IPS-NIHi11 (cell line): ENCODE results near the gene WWTR1.

ENCODE experiments used
- DNase-seq: peaks from one replicate; pipeline ENCODE4 v3.0.0; 2012; ENCODE audit warnings: mixed read lengths, low spot score

The WWTR1 gene

DNA sequence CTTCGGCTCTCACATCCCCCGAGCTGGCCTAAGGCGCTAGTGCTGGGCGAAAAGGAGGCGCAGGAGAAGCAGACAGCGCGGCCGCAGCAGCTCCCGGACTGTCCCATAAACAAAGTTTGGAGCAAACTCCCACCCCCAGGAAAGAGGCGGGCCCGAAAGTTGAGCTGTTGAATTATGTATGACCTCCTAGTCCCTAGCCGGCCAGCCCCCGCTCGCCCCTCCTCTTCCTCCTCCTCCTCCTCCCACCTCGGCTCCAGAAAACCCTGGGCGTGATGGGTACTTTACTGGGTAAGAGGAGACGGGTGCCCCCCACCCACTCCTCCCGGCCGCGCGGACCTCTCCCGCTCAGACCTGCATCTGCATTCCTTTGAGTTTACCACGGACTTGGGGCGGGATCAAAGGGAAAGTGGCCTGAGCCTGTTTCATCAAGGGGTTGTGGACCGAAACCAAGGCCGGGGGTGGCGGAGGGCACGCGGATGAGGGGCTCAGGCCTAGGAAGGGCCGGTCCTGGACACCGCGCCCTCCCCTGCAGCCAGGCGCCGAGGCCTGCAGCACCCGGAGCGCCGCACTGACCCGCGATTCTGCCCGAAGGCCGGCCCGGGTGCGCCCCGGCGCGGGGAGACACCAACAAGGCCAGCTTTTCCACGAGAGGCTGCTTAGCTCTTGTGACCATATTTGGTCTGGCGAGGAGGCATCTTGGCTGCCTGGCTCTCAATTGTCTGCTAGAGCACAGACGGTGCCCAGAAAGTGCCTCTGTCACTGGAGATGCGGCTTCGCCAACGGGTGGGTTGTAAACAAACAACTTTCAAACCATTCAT, at the start of gene WWTR1:
Gene WWTR1 (minus strand): TSS at position 100 of the 818 bp plus-strand sequence. CDS start 719 bp downstream, outside the sequence.
- DNase-seq, result peak; percentile 94

DNA sequence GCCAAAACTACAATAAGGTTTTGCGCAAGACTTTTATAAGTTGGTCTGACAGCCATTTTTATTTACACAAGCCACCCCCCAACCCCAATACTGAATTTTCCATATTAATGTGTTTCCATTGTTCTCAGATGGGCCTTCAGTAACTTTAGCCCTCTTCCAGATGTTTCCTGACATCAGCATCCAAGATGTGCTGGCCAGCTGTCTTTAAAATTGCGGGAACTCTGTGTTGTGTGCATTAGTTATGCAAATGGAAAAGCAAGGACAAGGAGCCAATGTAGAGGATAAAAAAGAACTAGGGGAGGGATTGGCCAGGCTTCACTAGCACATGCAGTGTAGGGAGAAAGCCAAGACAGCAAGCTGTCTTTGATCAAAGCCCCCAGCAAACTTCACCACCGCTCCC, 49.1 kb upstream of the WWTR1 start:
- DNase-seq, result peak; percentile 22

DNA sequence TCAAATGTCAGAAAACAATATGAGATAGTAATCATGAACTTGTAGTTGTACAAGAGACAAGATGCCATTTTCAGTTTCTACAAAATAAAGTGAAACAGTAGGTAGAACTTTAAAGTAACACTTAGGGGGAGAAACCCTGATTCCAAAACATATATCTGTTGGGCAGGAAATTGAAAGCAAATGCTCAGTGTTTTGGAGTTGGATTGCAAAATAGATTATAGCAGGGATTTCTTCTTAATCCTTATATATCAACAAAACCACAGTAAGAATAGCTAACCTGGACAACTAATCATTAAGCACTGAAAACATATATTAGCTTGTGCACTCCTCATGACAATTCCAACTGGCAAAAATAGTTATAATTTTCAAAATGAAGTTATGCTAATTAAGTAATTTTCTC, 47.6 kb upstream of the WWTR1 start:
- no peak for DNase-seq

DNA sequence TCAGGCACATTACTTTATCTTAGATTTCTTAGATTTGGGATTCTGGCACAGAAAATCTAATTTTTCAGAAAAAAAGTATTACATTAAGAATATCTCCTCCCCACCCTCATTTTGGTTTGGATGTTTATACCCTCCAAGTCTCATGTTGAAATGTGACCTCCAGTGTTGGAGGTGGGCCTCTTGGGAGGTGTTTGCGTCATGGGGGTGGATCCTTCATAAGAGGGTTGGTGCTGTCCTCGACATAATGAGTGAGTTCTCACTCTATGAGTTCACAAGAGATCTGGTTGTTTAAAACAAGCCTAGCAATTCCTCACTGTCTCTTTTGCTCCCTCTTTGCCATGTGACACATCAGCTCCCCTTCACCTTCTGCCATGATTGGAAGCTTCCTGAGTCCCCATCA, 45.6 kb upstream of the WWTR1 start:
- DNase-seq, result no peak

DNA sequence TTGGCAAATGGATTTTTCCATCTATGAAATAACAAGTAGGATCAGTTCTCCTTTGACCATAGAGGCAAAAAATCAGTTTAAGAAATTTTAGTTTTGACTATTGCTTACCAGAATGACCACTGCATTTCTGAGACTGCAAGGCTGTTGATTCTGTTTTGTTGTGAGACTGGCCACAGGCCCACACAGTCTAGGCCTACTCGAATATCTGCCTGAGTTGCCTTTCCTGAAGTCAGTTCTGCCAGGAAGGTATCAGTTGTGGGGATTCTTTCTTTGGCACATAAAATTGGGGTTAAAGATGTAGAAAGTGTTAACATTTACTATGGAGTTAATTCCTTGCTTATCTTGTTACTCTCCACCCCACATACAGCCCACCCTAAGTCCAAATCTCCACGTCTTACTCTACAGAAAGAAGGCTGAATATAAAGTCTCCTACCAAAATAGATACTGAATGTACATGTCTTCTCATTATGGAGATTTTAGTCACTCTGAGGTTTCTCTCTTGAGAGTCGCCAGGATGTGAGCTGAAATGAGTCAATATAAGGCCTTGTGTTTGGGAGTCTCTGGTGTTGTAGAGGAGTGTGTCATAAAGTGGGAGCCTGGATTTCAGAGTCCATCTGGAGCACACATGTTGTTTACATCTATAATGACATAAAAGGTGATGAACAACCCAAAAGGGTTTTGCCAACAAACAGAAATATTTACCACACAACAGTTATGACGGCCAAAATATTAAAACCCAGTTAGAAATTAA, 45.0 kb upstream of the WWTR1 start:
- DNase-seq, result no peak

DNA sequence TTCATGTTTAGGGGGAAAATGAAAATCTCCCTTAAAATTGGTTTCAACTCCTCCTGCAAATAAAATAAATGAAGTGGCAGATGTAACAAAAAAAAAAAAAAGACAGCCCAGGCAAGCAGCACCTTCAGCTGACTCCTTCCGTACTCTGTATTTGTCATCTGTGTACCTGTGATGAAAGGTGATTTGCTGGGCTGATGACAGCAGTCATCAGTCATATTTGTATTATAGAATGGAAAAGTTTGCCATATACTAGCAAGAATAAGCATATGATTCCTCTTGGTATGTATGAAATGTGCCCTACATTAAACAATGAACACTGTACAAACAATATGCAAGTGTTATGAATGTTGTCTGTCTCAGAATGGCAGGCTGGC, 44.1 kb upstream of the WWTR1 start:
- DNase-seq, result no peak

DNA sequence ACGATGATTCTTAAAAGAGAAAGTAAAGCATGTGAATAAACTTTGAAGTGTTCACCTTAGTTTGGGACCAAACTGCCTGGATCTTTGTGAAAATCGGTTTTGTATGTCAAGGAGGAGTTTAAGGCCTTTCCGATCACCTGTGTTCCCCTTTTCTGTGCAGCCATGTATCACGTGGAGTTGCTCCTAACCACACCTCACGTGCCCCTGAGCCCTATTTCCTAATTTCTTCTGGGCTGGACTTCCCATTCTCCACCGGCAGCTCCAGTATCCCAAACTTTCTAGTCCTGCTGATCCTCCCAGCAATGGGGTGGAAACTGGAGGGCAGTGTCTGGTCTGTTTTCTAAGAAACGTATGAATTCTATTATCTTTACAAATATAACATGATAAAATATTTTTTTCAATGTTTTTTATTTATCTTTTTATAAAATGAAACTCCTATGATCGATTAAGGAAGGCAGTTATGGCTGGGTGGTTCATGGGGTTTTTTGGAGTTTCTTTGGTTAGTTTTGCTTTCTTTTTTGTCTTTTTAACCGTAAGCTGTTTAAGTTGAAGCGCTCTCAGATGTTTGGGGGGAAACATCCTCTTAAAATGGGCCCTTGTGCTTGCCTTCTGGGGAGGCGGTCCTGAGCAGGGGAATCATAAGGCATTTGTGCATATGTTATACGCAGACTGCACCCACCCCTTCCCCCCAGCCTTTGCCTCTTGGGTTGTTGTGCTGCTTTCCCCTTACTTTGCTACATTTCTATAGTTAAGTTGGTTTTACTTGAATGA, 43.6 kb upstream of the WWTR1 start:
- no peak for DNase-seq

DNA sequence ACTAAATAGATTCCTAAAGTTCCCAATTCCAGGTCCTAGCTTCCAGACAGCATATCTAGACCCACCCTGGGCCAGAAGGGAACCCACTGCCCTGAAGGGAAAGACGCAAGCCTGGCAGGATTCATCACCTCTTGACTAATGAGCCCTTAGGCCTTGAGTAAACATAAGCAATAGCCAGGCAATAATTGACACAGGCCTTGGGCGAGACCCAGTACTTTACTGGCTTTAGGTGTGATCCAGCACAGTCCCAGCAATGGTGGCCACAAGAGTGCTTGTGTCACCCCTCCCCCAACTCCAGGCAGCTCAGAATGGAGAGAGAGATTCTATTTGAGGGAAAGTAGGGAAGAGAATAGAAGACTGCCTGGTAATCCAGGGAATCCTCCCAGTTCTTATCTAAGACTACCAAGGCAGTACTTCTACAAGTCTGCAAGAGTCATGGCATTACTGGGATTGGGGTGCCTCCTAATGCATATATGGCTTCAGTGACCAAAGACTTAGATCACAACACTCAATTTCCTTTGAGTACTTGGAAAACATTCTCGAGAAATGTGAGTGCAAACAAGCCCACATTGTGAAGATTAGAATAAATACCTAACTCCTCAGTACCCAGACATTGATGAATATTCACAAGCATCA, 30.4 kb upstream of the WWTR1 start:
- DNase-seq, result no peak

DNA sequence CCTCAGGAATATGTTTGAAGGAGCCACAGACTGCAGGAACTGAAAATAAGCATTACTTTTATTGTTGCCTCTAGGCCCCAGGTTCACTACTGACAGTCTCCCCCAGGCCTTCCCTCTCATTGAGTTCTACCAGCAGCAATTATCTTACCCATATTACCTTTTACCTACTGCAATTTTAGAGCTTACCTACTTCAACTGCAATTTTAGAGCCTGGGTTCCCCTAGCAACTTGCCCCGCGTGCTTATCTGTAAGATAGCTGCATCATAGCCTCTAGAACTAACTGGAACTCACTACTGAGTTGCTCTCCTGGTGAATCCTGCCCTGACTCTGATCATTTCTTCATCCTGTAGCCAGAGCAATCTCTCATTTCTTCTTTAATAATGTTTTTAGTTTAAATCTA, 29.2 kb upstream of the WWTR1 start:
- DNase-seq, result no peak

DNA sequence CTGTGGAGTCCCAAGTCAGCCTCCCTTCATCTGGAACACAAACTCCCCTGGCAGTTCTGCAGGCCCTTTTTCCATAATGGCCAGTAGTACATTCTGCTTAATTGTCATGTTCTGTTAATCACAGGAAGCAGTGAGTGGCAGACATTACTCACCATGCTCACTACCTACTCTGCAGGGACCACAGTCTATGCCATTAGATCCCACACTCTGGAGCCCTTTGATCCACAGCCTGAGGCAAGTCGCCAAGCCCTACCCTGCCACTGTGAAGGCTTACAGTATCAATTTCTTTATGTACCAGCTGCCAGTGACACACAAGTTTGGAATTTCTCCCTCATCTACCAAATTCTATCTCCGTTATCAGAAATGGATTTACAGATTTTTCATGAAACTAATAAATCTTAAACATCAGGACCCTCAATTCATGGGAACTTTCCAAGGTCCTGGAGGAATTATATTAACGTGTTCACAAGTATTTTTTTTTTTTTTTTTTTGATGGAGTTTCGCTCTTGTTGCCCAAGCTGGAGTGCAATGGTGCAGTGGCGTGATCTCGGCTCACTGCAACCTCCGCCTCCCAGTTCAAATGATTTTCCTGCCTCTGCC, 20.6 kb upstream of the WWTR1 start:
- no peak for DNase-seq

DNA sequence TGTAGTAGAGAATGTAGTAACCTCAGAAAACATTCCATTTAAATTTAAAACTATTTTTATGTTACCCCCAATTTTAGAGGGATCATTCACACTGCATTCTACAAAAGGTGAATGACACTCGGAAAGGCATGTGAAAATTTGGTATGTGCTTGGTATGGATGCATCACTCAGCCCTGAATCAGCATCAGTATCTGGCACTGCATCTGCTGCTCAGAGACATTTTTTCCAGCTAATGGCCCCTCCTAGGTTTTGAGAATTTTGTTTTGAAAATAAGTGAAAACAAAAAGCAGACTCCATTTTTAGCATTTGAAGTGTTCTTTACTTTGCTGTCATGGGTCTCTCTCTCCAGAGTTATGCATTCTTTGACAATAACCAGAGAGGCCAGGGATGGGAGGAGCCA, 15.6 kb upstream of the WWTR1 start:
- no peak for DNase-seq

DNA sequence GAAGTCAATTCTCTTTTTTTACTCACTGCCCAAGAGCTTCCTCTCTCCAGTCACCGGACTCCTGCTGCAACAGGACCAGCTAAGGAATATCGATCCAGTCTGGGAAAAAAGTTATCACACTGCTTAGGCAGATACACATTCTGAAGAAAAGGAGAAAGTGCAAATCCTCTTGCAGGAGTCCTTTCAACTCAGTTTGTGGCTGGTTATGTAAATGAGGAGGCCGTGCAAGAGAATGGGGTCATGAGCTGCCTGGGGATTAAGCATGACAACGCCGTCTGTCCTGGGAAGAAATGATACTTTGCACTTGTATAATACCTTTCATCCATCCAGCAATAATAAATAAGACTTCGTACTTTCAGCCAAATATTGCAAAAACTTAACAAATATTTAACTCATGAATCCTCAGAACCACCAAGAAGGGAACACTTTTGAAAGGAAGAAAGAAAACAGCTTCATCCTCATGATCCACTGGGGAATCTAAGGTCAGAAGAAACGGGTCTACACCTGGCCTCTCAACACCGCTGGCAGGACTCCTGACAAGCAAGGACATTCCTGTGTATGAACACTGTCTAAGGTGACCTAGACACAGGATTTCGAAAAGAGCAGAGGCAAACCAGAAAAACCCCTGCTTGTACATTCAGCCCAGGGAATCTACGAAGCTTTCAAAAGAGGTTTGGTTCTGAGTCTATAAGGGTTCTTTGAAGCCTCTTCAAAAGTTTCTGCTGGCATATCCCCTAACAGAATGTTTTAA, 13.1 kb upstream of the WWTR1 start:
- peak; percentile 46 for DNase-seq

DNA sequence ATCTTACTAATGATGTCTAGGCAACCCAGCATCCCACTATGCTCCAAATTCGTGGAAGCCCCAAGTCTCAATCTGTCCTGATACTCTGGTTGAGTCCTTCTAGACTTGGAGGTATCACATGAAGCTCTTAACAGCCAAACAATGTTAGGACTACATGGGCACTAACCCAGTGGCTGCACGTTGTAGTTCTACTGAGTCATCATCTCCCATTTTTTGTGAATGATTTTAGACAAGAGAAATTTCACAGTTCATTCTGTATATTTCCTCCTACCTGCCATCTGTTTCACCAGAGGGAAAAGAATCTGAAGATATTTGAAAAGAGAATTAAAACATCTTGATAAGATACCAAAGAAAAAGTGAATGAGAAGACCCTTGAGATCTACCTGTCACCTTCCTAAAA, 9.8 kb upstream of the WWTR1 start:
- no peak for DNase-seq

DNA sequence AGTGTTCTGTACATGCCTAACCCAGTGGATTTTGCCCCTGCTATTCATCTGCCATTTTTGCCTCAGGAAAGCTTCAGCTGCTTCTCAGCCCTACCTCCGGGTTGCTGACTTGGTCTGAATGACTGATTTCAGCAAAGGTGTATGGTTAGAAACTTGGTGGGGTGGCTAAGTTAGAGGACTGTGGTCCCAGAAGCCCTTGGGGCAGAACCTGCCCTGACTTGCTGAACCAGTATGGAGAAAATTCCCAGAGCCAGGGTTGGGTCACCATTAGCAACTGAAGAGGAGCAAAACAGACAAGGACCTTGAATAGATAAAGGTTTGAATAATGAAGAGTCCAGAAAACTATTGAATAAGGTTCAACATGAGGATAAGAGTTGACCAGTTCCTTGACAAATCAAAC, 6.1 kb upstream of the WWTR1 start:
- no peak for DNase-seq

DNA sequence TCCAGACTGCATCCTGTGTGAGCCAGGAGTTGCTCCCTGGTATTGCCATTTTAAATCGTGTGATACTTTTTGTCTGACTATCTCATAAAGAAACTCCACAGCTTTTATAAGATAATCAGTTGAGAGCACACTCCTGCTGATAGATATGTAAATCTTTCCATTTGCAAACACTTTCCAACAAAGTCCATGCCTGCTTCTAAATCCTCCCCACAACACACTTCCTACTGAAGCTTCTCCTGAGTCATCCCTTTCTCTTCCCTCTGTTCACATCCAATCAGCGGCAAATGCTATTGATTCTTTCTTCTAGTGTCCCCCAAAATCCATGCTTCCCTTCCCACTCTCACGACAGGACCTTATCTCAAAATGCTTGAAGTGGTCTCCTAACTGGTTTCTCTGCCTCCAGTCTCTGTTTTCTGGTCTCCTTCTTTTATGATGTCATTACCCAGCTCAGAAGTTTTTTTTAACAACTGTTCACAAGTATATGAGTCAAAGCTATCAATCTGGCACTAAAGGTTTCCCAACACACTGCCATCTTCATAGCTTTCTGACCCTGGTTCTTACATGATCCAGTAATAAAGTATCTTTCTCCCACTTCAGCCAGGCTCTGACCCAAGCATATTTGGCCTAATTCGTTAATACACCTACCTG, 4.5 kb upstream of the WWTR1 start:
- no peak for DNase-seq

DNA sequence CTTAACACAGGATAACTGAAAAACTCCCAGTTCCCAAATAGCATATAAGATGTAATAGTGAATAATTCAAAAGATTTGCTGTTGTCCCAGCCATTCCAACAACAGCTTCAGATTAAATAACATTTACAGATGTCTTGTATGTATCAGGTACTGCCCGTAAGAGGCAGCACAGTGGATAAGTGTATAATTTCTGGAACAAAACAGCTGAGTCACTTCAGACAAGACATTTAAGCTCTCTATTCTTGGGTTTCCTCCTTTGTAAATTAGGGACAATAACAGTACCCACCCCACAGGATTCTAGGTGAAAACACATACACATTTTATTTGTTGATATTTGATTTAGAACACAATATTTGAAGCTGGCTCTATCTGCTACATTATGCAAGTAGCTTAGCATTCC, 2.6 kb upstream of the WWTR1 start:
- no peak for DNase-seq

DNA sequence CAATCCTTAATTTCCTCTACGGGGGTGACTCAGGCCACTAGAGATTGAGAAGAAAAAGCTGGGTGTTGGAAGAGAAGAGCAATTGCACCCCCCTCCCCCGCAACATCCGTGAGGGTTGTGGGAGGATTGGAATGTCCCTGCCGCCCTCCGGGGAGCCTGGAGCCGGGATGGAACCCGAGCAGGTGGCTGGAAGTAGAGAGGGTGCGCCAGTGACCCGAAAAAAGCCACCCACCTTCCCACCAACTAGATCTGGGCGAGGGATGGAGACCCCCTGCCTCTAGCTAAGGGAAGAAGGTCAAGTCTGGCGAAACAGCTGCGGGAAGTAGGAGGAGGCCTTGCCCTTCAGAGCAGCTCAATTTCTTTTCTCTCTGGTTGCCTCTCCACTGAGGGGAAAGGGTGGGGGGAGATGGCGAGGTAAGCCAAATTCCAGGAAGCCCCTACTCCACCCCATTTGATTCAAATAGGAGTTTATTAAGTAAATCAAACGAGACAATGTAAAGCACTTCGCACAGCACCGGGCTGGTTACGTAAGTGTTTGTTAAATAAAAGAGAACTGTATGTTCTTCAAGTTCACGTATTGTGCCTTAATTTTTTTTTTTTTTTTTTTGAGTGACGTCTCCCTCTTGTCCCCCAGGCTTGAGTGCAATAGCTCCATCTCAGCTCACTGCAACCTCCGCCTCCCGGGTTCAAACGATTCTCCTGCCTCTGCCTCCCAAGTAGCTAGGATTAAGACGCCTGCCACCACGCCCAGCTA, 1.1 kb upstream of the WWTR1 start:
- DNase-seq, result peak; percentile 72

DNA sequence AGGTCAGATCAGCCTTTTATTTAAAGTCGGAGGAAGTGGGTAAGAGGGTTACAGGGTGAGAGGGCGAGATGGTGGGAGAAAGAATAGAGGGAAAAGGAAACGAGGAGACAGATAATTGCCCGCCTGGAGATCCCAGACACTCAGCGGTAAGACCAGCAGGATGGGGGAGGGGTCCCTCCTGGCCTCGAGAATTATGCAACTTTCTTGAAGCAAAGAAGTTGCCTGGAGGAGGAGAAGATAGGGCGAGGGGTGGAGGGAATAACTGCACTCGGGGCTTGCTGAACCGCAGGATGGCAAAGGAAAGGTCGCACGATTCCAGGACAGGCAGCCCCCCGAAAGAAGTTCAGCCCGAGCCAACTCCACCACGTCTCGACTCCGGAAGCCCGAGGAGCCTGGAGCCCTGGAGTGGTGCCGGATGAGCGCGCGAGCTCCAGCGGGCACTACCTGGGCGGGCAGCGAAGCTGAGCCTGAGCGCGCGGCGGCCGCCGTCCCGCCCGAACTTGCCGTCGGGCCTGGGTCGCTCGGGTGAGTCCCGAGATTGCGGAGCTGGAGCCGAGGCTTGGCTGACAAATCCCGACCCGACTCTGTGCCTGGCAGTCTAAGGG, 402 bp downstream of the WWTR1 start:
- DNase-seq, result no peak

DNA sequence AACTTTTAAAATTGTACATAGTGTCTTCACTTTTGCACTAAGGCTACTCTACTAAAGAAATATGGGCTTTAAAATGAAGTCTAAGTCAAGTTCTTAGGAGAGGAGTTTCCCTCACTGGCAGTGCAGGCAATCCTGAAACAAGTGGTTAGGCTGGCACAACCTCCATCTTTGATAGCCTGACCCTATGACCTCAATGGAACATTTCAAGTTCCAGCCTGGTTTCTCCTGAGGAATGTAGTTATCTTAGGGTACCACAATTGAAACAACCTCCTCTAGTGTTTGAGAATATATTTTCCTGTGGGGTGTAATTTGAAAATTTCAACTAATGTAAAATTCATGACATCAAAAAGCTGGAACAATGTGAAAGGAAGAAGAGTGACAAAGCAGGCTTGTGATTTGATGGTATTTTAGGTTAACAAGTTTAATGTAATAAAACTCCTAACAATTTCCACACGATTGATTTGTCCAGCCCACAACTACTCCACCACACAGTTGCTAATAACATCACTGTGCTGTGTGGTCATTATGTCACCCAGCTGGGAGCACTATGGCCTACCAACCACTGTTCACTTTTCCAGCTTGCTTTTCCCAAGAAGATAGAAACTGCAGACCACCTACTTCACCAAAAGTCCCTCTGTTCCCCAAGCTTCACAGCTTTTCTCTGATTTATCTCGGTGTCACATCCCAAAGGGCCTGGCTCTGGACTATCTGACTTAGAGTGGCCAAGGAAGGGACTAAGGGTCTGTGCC, 1.8 kb downstream of the WWTR1 start:
- no peak for DNase-seq
